NCI-H146 (cell line): Measurements from ENCODE around the gene RTBDN.

Source experiments
- DNase-seq: peaks from one replicate; lab custom pipeline; 2025; lab: John Stamatoyannopoulos, UW

The RTBDN gene

DNA sequence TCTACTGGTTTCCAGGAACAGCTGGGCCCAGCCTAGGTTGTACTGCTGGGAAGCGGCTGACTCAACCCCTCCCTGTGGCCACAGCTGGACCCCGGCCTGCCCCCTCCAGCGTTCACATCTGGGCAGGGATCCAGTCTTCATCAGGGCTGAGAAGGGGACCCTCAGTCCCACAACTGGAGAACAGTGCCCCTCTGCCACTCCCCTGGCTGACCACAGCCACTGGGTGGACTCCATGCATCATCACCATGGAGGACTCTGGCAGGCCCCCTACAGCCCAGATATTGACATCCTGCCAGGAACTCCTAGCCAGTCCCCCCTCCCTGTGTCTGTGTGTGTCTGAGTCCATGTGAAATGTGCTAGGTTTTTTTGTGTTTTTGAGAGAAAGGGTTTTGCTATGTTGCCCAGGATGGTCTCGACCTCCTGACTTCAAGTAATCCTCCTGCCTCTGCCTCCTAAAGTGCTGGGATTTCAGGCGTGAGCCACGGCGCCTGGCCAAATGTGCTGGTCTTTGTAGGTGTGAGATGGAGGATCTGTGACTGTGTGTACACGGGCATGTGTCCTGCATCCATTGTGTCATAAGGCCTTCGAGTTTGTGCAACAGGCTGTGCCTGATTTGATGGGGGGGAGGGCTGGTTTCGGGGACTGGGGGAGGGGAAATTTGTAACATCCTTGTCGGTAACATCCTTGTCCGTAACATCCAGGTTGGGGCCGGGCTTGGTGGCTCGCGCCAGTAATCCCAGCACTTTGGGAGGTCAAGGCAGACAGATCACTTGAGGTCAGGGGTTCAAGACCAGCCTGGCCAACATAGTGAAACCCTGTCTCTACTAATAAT, 55.0 kb downstream of the RTBDN start:
- DNase-seq: peak; percentile 55

DNA sequence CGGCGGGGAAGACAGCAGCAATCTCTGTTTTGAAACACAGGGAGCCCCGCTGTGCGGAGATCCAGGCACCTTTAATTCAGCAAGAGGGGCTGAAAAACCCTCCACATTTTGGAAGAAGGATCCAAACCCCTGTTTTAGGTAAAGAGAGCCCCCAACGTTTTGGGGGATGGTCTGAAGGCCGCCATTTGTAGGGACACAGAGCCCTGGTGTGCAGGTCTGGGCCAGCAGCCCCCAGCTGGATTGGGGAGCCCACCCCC, 55.5 kb downstream of the RTBDN start:
- no peak for DNase-seq

DNA sequence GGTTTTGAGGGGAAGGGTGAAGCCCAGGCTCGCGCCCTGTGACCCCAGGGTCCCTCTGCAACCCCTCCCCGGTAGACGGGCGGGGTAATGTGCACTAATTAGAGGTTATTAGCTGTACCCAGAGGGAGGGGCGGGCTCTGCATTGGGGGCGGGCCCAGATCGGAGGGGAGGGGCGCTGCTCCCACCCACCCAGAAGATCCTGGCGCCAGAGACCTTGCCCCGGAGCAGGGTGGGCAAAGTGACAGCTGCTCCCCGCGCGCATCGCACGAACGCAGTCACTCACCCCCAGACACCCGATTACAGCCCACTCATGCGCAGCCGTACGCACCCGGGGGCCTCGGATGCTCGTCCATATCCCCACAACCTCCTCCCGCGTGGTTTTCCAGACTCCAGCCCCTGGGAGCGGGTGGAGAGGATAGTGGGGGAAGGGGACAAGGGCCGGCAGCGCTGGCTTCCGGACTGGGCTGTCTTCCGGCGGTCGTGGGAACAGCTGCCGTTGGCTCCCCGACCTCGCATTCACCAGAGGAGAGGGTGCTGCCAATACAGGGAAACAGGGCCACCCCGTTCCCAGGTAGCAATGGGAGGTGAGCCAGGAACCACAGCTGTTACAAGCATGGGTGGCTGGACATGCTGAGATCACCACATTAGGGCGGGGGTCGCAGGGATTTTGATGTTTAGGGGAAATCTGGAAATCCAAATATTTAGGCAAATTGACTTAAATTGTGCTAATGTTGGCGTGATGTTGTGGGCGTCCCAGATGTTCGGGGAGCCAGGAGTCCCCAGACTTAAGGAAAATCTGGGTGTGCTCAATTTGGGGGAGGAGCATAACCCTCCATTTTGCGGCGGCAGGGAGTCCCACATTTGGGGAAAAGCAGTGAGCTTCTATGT, 56.1 kb downstream of the RTBDN start:
- DNase-seq: peak; percentile 92

DNA sequence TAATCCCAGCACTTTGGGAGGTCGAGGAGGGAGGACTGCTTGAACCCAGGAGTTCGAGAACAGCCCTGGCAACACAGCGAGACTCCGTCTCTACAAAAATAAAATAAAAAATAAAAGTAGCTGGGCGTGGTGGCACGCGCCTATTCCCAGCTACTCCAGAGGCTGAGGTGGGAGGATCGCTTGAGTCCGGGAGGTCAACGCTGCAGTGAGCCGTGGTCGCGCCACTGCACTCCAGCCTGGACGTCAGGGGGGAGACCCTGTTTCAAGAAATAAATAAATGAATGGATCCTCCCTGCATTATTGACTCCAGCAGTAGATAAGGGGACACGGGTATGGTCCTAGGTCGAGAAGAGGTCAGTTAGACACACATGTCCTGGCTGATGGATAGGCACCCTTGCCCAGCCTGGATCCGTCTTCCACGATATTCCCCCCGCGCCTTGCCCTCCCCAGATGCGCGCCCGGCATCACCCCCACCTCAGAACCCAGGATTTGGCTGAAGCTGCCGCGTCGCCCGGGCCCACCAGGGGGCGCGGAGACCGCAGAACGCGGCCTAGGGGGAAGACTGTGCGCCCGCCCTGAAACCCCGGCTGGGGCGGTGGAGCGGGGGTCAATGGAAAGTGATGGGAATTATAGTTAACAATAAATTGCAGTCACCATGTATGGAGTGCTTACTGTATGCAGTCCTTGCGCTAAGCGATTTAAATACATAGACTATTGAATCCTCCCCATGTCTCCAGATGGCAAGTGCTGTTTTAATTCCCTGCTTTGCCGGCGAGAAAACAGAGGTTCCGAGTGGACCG, 57.0 kb downstream of the RTBDN start:
- DNase-seq: peak; percentile 88
